Osteoblast (primary cell): ENCODE results near the gene CYP26C1. TPM values are rescaled to one million over a fixed set of nuclear protein-coding genes. Genes with fewer than 3 reads are reported as not detected.

Source experiments
- DNase-seq: peaks from one replicate; pipeline ENCODE4 v3.0.0; 2011; ENCODE audit warnings: low spot score, mixed read lengths; ENCODE audit not compliant: insufficient read length; ENCODE audit errors: missing footprints
- H2AFZ ChIP-seq: 2 replicates; pipeline ENCODE4 v1.6.0; 2011; ENCODE audit warnings: mild to moderate bottlenecking, low read length
- H3K27ac ChIP-seq: 2 replicates; pipeline ENCODE4 v1.5.1; 2011; ENCODE audit warnings: mild to moderate bottlenecking, low read depth, low read length, moderate library complexity
- H3K27me3 ChIP-seq: 2 replicates; pipeline ENCODE4 v1.6.0; 2012; ENCODE audit warnings: mild to moderate bottlenecking, control low read depth, inconsistent platforms, low read length, moderate library complexity; ENCODE audit not compliant: insufficient read depth
- H3K36me3 ChIP-seq: 2 replicates; pipeline ENCODE4 v1.5.1; 2011; ENCODE audit warnings: mild to moderate bottlenecking, low read length, control low read depth, moderate library complexity; ENCODE audit not compliant: insufficient read depth
- H3K4me1 ChIP-seq: 2 replicates; pipeline ENCODE4 v1.5.1; 2011; ENCODE audit warnings: mild to moderate bottlenecking, low read length, control low read depth, moderate library complexity; ENCODE audit not compliant: insufficient read depth
- H3K4me2 ChIP-seq: 2 replicates; pipeline ENCODE4 v1.6.0; 2011; ENCODE audit warnings: mild to moderate bottlenecking, low read length; ENCODE audit not compliant: insufficient read depth
- H3K4me3 ChIP-seq: fragments of 200-600 bp; sonication (generic); 3 replicates; pipeline ENCODE4 v1.5.1; 2012; ENCODE audit warnings: mild to moderate bottlenecking, low read length, inconsistent platforms; ENCODE audit not compliant: insufficient read depth
- H3K79me2 ChIP-seq: 2 replicates; pipeline ENCODE4 v1.6.0; 2012; ENCODE audit warnings: mild to moderate bottlenecking, low read length, control low read depth, inconsistent platforms; ENCODE audit not compliant: insufficient read depth
- H3K9me3 ChIP-seq: 2 replicates; pipeline ENCODE4 v1.5.1; 2011; ENCODE audit warnings: low read depth, low read length, control low read depth
- H4K20me1 ChIP-seq: 2 replicates; pipeline ENCODE4 v1.6.0; 2012; ENCODE audit warnings: mild to moderate bottlenecking, low read length, control low read depth; ENCODE audit not compliant: insufficient read depth
- CTCF ChIP-seq: IDR thresholded peaks from 2 replicates; pipeline ENCODE4 v1.5.1; 2011; ENCODE audit warnings: mild to moderate bottlenecking, low read depth, low read length, moderate library complexity; ENCODE audit errors: extremely low read depth
- total RNA-seq: library from RNA; depleted of rRNA; stranded (reverse); fragments of >200 nt; gene quantifications from 2 replicates; pipeline ENCODE4 v1.2.3, GENCODE V29; 2012

CYP26C1 gene
- total RNA-seq, 1 donor, result under 0.01 TPM

- Histone ChIP-seq H3K4me3 (no peak overlapping the region), H3K4me2 (no peak overlapping the region), H2AFZ (no peak overlapping the region), H3K9me3 (no peaks in the 10 kb centered on the region), H3K79me2 (no peaks in the 10 kb centered on the region), H3K36me3 (no peaks in the 10 kb centered on the region), H3K27ac (no peak overlapping the region), H4K20me1 (no peaks in the 10 kb centered on the region), H3K27me3 (no peaks in the 10 kb centered on the region), H3K4me1 (no peaks in the 10 kb centered on the region)
- no peak for TF ChIP-seq CTCF
- no peak for DNase-seq
Measured at GRCh38 chr10:93103953-93104352, 43.4 kb downstream of the CYP26C1 start.

GRCh38 chr10:93106631-93107072, 46.1 kb downstream of the CYP26C1 start:
- Histone ChIP-seq H3K79me2 (no peaks in the 10 kb centered on the region), H3K36me3 (no peaks in the 10 kb centered on the region), H2AFZ (no peak overlapping the region), H3K4me3 (no peak overlapping the region), H4K20me1 (no peaks in the 10 kb centered on the region), H3K4me1 (no peaks in the 10 kb centered on the region), H3K4me2 (no peak overlapping the region), H3K9me3 (no peaks in the 10 kb centered on the region), H3K27me3 (no peaks in the 10 kb centered on the region), H3K27ac (no peak overlapping the region)
- no peak for DNase-seq
- TF ChIP-seq CTCF, result no peak

- H3K4me1 ChIP-seq, result no peaks in the 10 kb centered on the region
- H4K20me1 ChIP-seq, result no peaks in the 10 kb centered on the region
- peaks cover 10% of the 10 kb centered on the region for H3K27me3 ChIP-seq
- H3K36me3 ChIP-seq, result no peaks in the 10 kb centered on the region
- TF ChIP-seq CTCF, result no peak
- no peak overlapping the region for H3K4me3 ChIP-seq
- DNase-seq, result no peak
- no peaks in the 10 kb centered on the region for H3K9me3 ChIP-seq
- no peak overlapping the region for H3K27ac ChIP-seq
- no peaks in the 10 kb centered on the region for H3K79me2 ChIP-seq
- no peak overlapping the region for H3K4me2 ChIP-seq
- no peak overlapping the region for H2AFZ ChIP-seq
Measured at GRCh38 chr10:93110472-93111146, 50.0 kb downstream of the CYP26C1 start.

GRCh38 chr10:93113042-93113441, 52.4 kb downstream of the CYP26C1 start:
- peaks cover 13% of the 10 kb centered on the region for H3K27me3 ChIP-seq
- no peaks in the 10 kb centered on the region for H3K79me2 ChIP-seq
- no peak for TF ChIP-seq CTCF
- H2AFZ ChIP-seq, result no peak overlapping the region
- H3K36me3 ChIP-seq, result no peaks in the 10 kb centered on the region
- H3K27ac ChIP-seq, result no peak overlapping the region
- no peak for DNase-seq
- no peaks in the 10 kb centered on the region for H3K9me3 ChIP-seq
- H3K4me2 ChIP-seq, result no peak overlapping the region
- no peak overlapping the region for H3K4me3 ChIP-seq
- H3K4me1 ChIP-seq, result no peaks in the 10 kb centered on the region
- H4K20me1 ChIP-seq, result no peaks in the 10 kb centered on the region
